HEK293 (cell line): ENCODE results near the gene TPP1.

Experiments
- CTCF ChIP-seq: fragments of 450-650 bp; formaldehyde crosslinking; IDR thresholded peaks from 2 replicates; pipeline ENCODE4 v1.5.1; 2016; ENCODE audit warnings: missing biosample characterization, missing genetic modification characterization
- GLIS2 ChIP-seq: fragments of 450-650 bp; formaldehyde crosslinking; IDR thresholded peaks from 2 replicates; pipeline ENCODE4 v1.5.1; 2016; ENCODE audit warnings: missing biosample characterization, missing genetic modification characterization
- SCRT1 ChIP-seq: fragments of 450-650 bp; formaldehyde crosslinking; IDR thresholded peaks from 2 replicates; pipeline ENCODE4 v1.5.1; 2016; ENCODE audit warnings: missing biosample characterization, missing genetic modification characterization, borderline replicate concordance
- ZFHX2 ChIP-seq: fragments of 450-650 bp; formaldehyde crosslinking; conservative IDR thresholded peaks from 2 replicates; pipeline ENCODE4 v1.5.1; 2016; ENCODE audit warnings: missing biosample characterization, missing genetic modification characterization
- ZNF24 ChIP-seq: fragments of 450-650 bp; formaldehyde crosslinking; IDR thresholded peaks from 2 replicates; pipeline ENCODE4 v1.5.1; 2016; ENCODE audit warnings: missing biosample characterization, missing genetic modification characterization
- ZNF350 ChIP-seq: fragments of 450-650 bp; formaldehyde crosslinking; IDR thresholded peaks from 2 replicates; pipeline ENCODE4 v1.5.0; 2017; ENCODE audit warnings: missing biosample characterization, mild to moderate bottlenecking, missing genetic modification characterization
- ZNF366 ChIP-seq: fragments of 450-650 bp; formaldehyde crosslinking; conservative IDR thresholded peaks from 2 replicates; pipeline ENCODE4 v1.5.1; 2016; ENCODE audit warnings: missing biosample characterization, missing genetic modification characterization

- TF ChIP-seq ZNF366 (tag by site-specific recombination): no peak
- TF ChIP-seq GLIS2: no peak
- no peak for TF ChIP-seq ZNF24 (tag by site-specific recombination)
- 0 out of 2 replicates have a peak, but pooled peaks have one; percentile 27 for TF ChIP-seq CTCF (tag by site-specific recombination)
- TF ChIP-seq ZNF350: no peak
- TF ChIP-seq ZFHX2 (tag by site-specific recombination): no peak
- TF ChIP-seq SCRT1 (tag by site-specific recombination): no peak
These were observed 19.2 kb upstream of the TPP1 start for GRCh38 chr11:6638429-6638828.
